GM18498 (cell line): ENCODE results near the gene ROM1.
"Not testable (repeated sequence)": the region's sequence is repeated elsewhere in the genome, so short reads cannot be mapped to it uniquely, and the experiment has no call there.

ENCODE experiments used
- ATAC-seq: cut with Tn5 transposase; IDR thresholded peaks from one replicate; pipeline ENCODE4 v1.9.1; 2021; ENCODE audit warnings: mild to moderate bottlenecking, moderate library complexity; ENCODE audit not compliant: unreplicated experiment

Gene ROM1

DNA sequence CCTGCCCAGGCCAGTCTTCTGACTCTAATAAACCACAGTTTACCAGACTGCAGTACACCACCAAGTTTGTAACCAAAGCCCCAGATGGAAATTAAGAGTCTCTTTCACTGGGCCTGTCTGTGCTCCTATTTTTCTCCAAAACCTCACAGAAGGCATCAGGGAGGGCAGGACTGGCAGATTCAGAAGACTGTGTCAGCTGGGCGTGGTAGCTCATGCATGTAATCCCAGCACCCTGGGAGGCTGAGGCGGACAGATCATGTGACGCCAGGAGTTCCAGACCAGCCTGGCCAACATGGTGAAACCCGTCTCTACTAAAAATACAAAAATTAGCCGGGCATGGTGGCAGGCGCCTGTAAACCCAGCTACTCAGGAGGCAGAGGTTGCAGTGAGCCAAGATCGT lies 27.7 kb upstream of the ROM1 start:
- not testable (repeated sequence) for ATAC-seq

DNA sequence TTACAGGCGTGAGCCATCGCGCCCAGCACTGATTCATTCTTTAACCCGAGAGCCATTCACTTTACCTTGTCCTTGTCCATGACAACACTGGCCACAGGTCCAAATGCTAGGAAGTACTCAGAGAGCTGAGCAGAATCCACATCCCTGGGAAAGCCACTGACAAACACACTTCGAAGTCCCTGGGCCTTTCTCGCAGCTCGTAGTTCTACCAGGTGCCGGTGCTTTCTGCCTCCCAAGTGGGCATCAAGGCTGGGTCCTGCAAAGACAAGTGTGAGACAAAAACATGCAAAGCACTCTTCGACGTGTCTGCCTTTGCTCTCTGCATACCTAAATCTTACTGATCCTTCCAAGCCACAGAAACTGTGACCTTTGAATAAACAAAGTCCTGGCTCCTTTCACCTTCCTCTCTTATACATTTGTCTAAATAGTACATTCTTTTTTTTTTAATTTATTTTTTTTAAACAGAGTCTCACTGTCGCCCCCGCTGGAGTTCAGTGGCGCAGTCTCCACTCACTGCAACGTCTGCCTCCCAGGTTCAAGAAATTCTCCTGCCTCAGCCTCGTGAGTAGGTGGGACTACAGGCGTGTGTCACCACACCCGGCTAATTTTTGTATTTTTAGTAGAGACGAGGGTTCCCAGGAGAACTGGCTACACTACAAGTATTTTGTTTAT lies 24.0 kb upstream of the ROM1 start:
- no peak for ATAC-seq

DNA sequence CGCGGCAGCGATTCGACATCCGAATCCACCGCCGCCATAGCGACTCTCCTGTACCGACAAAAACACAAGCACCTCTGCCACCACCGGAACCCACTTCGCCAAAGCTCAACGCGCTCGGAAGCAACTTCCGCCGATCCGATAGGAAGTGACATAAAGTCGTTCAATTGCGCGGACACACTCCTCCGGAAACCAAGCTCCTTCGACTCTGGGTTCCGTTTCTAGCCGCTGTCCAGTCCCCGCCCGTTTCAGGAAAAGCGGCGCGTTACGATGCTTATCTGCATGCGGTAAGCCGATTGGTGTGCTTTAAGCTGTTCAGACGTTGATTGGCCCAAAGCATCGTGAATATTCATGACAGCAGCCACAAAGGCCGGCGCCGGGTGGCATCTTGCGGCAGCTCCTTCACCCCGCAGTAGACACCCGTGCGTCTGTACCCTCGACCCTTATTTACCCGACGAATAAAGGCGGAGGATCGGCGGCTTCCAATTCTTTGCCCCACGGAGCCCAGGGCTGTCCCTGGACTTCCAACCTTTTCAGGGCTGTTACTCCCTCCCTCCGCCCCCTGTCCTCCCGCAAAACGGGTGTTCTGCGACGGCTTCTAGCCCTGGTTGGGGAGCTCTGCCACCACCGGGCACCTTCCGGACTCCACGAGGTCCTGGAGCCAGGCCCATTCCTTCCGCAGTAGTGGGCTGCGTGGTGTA lies 21.5 kb upstream of the ROM1 start, which contains the start of gene TUT1:
Gene TUT1 (minus strand): TSS at position 76 of the 698 bp plus-strand sequence. CDS start 38 bp downstream, at position 38.
- peak; percentile 85 for ATAC-seq

DNA sequence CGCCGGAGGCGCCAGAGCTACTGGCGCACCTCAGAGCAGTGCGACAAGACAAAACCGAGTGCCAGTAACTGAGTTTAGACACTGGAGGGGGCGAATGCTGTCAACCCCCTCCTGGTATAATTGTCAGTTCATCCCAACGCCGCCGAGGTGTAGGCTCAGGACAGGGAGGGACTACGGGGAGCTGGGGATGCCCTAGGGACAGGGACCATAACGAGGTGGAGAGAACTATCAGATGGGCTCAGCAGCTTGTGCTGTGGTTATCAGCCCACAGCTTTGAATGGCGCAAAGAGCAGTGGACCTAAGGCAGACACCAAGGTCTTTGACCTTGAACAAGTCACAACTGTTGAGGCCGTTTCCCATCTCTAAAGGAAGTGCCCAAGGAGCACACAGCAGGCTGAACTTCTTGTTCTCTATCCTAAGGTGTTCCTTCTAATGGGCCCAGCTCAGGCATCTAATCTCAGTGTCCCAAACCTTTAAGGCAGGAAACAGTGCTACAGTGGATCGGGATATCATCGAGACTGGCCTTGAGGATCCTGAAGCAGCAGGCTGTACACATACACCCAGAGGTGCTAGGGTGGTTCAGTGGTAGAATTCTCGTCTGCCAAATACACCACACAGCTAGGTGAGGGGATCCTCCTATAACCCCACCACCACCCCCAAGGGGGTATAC lies 20.8 kb upstream of the ROM1 start:
- no peak for ATAC-seq

DNA sequence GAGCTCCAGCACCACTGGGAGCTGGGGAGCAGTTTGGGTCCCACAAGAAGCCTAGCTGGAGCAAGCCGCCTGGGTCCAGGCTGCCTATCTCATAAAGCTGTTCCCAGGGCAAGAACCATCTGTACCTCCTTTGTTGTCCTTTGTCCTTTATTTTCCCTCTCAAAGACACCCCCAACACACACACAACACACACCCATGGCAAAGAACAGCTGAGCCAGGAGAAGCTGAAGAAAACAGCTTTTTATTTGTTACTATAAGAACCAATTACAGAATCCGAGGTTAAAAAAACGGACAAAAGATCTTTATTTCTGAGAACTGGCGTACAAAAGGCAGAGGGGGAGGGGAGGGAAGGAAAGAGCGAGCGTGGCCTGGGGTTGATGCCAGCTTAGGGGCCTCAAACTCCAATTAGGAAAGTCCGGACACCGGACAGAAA lies 20.1 kb upstream of the ROM1 start:
- no peak for ATAC-seq

DNA sequence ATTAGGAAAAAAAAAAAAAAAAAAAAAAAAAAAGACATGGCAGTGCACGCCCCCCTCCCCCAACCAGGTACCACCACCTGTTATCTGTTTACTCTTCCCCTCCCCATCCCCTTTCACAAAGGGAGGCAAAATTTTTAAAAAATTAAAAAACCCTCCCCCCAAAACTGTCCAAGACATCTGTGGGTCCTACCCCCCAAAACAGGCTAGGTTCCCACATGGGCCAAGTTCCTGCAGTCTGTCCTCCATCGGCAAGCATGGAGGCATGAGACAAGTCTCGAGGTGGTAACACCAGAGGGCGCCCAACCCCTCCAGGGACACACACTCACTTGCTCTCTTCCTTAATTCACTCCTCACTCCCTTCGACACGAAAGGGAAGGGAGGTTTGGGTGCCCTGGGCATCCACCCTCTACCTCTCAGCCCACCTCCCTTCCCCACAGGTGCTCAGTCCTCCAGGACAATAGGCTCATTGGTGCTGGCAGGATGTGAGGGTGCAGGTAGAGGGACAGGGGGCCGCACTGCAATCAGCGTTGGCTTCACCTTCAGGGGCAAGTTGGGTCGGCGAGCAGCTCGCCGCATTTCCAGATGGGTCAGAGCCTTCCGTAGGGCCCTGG lies 19.5 kb upstream of the ROM1 start:
- ATAC-seq: no peak

DNA sequence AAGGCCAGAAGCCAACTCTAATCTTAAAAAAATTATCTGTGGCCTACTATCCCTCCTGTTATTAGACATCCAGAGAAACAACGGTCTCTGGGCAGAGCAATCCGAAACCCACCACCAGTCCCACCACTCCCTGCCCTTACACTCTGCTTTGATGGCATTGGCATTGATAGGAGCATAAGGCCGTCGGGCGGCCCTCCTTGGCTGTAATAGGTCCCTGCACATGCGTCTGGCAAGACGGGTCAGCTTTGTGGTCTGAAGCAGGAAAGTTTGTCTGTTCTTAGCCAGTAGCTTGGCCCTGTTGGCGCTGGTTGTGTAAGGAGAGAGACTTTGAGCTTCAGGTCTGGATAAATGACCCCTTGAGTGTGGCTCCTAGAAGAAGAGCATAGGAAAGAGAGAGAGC lies 17.9 kb upstream of the ROM1 start:
- no peak for ATAC-seq

DNA sequence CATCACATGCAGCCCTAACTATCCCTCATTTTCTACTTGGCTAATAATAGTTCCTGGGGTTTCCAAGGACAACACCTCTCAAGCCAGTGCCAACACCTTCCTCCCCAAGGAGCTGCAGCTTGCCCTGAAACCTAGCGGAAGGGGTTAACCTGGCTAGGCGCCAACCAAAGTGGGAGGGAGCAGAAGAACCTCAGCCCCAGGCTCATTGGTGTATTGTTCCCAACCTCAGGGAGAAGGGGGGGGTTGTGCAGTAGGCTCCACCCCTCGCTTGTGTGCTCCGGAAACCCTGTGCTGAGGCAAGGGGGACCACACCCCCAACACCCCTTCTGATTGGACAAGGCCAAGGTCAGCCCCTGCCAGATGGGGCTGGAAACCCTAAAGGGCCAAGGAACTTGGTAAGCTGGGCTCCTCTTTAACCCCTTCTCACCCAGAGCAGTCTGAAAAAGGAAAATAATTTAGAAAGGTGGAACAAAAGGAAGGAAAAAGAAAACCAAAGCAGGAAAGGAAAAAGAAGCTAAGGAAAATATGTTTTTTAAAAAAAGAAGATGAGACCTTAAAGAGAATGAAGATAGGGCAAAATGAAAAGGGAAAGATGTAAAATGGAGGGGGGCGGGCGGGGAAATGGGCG lies 13.9 kb upstream of the ROM1 start:
- peak; percentile 54 for ATAC-seq

DNA sequence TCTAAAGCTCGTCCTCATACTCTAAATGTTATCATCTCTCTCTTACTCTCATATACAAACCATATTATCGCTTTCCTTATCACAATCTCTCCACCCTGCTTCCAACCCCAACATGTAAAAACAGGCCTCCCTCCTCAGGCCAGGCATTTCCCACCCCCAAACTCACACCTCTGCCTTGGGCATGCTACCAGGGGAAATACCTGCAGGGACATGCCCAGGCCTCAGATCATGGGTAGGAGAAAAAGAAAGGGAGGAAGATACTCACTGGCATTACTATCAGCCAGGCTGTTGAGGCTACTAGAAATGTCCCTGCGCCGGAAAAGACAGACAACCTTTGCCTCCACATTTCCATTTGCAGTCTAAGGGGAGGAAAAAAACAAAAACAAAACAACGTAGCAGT lies 13.2 kb upstream of the ROM1 start:
- ATAC-seq: no peak

DNA sequence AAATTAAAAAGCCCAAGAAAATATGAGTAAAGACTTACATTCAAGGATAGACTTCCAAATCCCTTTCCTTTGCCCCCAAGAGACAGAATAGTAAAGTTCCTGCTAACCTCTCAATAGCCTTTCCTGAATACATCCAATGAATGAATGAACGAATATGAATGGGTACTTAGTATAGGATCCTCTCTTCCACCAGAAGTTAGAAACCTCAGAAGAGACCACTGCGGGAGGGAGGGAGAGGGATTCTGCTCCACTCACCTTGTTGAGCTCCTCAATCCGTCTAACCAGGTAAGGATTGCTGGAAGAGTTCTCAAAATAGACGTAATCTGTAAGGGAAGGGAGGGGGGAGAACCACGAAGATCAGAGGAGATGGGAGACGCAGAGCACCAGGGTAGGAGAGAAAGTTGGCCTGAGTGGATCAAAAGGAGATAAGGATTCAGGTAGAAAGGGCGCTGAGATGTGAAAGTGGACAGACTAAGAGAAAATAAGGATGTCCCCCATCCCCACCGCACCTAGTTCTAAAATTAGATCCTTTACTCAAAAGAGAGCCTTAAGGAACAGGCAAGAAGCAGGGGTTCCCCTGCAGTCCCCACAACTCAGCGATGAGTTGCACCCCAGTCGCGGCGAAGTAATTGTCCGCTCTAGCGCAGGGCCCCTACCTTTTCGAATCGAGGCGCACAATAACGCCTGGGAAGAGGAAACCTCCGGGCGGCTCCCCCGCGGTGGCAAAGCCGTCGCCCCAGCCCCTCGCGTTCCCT lies 12.5 kb upstream of the ROM1 start:
- no peak for ATAC-seq

DNA sequence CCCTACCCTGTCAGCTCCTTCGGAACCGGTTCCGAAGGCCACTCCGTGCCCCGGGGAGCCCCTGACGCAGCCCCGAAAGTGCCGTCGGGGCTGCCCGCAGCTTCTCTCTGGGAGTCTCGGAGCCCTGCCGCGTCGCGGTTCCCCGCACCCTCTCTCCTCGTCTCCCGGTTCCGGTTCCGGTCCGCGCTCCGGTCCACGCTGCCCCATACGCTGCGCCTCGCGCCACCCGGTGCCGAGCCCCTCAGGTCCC lies 12.0 kb upstream of the ROM1 start:
- no peak for ATAC-seq

DNA sequence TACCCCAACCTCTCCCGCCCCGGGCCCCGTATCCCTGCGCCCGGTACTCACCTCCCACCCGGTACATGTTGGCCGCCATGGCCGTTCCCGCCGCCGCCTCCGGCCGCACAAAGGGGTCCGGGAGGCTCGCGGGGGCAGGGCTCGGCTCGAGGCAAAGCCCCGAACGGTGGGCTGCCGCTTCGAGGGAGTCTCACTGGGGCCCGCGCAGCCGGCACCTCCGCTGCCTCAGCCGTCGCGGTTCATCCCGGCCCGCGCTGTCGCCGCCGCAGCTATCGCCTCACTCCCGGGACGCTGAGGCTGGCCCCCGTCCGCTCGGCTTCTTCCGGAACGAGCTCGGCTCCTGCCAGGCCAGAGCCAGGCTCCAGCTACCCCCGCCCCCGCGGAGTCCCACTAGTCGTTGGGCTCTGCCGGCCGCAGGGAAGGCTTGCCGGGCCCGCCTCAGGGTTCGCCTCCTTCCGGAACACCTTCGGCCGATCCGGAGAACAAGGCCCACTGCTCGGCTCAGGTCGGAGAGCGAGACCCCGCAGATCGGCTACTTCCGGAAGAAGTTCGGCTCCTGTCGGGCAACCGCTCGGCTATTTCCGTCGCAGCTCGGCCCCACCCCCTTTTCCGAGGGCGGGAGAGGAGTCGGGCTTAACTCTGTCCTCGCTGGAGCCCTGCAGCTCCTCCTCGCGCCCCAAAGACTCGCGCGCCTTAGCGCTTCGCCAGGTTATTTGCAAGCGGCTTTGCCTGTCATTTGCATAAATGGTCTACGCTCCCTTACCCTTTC lies 11.5 kb upstream of the ROM1 start, which contains the start of gene MTA2:
Gene MTA2 (minus strand): TSS at position 494 of the 769 bp plus-strand sequence. CDS start 415 bp downstream, at position 79.
- ATAC-seq: peak; percentile 77

DNA sequence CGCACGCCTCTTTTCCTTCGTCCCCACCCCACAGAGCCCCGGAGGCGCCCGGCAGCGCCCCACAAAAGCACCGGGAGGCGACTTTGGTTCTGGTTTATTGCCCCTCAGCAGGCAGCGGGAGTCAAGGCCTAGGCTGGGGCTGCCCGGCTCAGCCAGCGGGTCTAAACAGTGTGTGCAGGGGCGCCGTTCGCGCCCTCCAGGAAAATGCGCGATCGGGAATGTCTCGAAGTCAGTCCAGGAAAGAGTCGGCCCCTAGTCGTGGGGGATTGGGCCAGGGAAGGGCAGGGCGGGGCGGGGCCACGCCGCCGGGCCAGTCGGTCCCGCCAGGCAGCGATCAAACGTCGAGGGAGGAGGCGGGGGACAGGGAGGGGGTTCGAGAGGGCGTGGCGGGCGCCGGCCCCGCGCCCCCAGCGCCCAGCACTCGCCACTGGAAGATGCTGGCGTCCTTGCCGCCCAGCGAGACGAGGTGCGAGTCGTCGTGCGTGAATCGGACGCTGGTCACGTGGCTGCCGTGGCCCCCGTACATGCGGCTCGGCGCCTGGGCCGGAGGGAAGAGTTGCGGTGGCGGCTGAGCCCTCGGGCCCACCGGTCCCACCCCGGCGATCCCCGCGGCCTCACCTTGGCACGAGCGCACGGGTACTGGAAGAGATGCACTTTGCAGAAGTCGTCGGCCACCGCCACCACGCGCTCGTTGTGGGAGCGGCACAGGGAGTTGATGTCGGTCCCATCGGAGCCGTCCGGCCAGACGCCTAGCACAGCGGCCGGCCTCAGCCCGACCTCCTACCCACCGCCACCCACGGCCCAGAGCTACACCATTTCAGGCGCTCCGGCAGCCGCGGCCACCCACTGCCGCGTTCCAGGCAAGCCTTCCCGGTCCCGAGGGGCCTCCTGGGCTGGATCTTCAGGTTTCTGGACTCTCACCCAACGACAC lies 10.7 kb upstream of the ROM1 start:
- no peak for ATAC-seq

DNA sequence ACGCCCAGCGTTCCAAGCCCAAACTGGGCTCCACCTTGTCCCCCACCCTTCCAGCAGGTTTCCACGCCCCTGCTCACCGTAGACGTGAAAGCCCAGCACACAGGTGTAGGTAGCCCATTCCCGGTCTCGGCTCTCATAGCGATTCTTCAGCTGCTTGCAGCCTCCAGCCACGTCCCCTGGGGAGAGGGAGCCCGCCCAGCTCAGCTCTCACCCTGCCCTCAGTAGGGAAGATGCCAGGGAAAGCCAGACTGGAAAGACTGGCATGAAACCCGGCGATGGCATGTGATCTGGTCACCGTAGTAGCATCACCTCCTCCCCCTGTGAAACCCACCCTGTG lies 10.0 kb upstream of the ROM1 start:
- ATAC-seq: no peak

DNA sequence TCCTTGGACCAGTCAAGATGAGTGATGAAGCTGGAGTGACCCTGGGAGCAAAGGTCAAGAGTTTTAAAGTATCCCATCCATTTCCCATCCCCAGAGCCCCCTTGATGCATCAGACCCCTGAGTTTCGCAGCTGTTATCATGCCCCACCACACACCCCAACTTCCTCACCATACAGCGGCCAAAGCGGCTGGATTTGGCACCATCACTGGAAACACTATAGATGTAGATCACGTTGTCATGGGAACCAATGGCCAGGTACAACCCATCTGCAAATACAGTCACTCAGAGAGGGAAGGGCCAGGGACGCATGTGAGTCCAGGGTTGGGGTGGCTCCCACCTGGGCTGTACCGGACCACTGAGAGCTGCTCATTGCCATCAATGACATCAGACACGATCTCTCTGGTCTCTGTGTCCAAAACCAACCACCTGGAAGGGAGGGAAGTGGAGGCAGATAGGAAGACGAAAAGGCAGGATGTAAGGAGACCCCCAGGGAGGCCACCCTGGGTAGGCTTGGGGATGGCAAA lies 9.2 kb upstream of the ROM1 start:
- ATAC-seq: no peak

DNA sequence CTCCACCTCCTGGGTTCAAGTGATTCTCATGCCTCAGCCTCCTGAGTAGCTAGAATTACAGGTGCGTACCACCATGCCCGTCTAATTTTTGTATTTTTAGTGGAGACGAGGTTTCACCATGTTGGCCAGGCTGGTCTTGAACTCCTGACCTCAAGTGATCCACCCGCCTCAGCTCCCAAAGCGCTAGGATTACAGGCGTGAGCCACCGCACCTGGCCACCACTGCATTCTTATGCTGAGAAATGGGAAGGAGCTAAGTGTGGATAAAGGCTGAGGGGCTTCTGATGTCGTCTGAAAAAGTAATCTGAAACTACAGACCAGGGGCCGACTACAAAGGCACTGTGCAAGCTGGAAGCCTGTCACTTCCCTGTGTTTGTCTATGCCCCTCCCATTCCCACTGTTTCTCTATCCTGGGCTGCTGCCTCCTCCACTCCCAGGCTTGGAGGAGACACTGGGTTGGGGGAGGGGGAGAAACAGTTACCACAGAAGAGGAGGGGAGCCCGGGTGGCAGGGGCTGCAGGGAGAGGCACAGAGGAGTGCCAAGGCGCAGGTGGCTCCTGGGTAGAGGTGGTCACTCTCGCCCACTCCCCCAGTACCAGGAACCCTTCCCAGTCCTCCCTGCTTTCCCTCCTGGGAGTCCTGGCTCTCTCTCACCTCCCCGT lies 8.5 kb upstream of the ROM1 start:
- no peak for ATAC-seq

DNA sequence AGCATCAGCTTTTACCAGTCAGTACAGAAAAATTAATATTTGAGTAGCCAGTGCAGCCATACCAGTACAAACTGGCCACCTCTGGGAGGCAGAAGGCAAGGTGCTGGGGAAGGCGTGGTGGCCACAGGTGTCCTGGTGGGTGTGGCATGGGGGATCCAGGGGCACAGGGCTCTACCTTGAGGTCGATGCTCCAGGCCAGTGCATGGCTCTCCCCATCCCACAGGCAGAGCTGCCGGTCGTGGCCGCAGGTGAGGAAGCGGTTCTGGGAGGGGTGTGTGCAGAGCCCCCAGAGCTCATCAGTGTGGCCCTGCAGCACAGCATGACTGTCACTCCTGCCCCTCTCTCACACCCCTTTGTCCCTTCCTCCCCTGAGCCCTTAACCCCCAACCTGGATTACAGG lies 7.6 kb upstream of the ROM1 start:
- ATAC-seq: no peak

DNA sequence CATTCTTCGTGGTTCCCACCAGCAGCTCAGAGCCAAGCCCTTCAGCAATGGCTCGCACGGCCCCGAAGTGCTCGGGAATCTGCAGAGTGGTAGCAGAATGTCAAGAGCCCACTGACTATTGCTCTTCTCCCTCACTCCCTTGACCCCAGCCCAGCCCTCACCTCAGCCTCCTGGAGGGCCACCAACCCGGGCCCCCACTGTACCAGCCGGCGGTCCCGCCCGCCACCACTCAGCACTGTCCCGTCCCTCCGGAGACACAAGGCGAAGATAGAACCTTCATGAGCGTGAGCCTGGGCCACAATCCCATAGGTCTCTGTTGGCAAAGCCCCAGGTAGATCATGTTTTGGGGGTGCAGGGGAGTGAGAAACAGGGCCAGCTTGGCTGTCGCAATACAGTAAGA lies 7.2 kb upstream of the ROM1 start:
- no peak for ATAC-seq
